NCI-H1105 treated with DMSO at 0.1 percent for 48 hours (cell line): ENCODE results near the gene SLC9A6.
"Not testable (repeated sequence)": the region's sequence is repeated elsewhere in the genome, so short reads cannot be mapped to it uniquely, and the experiment has no call there.

Experiments used
- DNase-seq: peaks from one replicate; lab custom pipeline; 2025; lab: John Stamatoyannopoulos, UW

The SLC9A6 gene

DNA sequence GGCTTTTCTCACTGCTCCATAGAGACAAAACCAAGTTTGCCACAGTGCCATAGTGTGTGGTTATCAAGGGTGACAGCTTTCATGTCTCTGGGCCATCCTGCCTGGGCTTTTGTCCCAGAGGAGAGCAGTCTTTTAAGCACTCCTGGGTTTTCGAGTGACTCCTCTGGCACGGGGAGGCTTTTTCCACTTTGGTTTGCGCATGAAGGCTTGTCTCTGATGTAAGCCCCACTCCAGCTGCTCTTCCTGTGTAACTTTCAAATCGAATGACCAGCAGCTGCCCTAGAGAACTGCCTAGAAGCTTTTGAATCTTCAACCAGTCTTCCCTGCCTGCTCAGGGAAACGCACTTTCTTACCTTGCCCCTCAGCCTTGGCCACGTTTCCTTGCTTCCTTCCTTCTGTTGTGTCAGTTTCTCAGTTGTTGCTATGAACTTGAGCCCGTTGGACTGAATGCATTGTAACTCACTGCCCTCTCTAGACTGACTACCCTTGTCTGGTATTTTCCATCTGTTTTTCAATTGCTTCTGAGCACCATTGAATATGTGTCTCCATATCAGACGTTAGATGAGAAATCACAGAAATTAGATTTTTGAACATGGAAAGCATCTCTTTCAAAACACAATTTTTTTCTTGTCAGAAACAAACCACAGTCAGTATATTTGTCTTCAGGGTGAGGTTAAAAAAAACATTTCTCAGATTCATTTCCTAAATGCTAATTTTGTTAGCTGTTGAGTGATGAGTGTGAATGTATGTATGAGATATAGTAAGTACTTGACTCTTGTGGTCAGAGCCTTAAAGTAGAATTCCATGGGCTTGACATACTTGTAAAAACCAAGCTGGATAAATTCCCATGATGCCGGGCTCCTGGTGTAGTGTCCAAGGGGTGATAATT, 45.3 kb downstream of the SLC9A6 start:
- no peak for DNase-seq

GRCh38 chrX:136031626-136032025, 46.4 kb downstream of the SLC9A6 start:
- no peak for DNase-seq

GRCh38 chrX:136032370-136032769, 47.1 kb downstream of the SLC9A6 start:
- no peak for DNase-seq

GRCh38 chrX:136034668-136035067, 49.4 kb downstream of the SLC9A6 start:
- DNase-seq: no peak

DNA sequence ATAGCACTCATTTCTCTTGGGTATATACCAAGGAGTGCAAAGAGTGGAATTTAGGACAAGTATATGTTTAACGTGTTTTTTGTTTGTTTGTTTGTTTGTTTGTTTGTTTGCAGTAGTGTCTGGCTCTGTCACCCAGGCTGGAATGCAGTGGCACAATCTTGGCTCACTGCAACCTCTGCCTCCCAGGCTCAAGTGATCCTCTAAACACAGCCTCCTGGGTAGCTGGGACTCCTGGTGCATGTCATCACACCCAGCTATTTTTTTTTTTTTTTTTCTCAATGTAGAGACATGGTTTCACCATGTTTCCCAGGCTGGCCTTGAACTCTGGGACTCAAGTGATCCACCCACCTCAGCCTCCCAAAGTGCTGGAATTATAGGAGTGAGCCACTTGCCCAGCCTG, 50.4 kb downstream of the SLC9A6 start:
- no peak for DNase-seq

GRCh38 chrX:136039485-136039884, 54.2 kb downstream of the SLC9A6 start:
- DNase-seq: no peak

DNA sequence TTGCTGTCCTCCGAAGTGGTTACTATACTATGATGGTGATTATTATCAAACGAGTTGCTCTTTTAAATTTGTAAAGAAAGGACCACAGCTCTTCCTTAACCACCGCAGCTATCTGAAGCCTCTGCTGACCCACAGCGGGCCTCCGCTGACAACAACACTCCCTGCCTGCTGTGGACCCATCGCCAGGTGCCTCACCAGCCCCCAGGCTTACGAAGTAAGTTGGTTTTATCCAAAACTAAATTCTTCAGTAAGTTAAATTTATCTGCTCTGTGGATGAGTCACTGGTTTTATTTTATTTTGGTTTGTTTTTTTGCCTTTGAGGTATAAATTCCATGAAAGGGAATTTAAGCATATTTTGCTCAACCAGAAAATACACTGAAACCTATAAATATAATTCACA, 54.7 kb downstream of the SLC9A6 start:
- no peak for DNase-seq

DNA sequence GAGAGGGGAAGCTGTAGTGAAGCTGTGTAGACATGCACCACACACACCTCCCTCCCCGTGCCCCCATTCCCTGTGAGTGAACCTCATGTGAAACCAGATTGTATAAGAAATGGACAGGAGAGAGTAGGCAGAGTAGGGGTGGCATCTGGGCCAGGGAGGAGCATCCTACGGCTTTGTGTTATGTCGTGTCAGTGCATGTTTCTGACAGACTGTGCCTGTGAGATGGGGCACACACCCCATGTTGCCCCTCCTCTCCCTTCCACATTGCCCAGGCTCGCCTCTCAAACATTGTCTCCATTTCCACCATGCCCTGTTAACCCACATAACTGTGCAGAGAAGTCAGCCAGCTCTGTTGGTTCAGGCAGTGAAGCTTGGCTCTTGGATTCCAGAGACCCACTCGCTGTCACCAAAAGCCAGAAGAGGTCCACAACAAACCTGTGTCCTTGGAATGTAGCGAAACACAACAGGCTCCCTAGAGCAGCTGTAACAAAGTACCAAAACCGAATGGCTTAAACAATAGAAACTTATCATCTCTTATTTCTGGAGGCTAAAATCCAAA, 56.1 kb downstream of the SLC9A6 start:
- no peak for DNase-seq

DNA sequence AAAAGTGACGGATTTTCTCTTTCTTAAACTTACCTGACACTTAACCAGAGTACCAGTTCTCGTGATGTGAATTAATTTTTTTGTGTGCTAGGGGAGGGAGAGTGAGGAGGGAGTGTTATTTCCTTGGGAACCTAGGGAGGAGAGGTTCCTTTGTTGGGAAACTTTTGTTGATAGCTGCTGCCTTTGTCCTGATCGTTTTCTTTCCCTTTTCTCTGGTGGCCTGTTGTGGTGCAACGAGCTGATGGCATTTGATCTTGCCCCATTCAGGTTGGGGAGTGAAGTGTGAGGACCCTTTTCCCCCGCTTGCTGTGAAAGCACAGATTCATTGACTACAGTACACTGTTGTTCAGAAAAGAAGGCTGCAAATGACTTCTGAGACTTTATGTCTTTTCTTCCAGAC, 59.8 kb downstream of the SLC9A6 start:
- no peak for DNase-seq

DNA sequence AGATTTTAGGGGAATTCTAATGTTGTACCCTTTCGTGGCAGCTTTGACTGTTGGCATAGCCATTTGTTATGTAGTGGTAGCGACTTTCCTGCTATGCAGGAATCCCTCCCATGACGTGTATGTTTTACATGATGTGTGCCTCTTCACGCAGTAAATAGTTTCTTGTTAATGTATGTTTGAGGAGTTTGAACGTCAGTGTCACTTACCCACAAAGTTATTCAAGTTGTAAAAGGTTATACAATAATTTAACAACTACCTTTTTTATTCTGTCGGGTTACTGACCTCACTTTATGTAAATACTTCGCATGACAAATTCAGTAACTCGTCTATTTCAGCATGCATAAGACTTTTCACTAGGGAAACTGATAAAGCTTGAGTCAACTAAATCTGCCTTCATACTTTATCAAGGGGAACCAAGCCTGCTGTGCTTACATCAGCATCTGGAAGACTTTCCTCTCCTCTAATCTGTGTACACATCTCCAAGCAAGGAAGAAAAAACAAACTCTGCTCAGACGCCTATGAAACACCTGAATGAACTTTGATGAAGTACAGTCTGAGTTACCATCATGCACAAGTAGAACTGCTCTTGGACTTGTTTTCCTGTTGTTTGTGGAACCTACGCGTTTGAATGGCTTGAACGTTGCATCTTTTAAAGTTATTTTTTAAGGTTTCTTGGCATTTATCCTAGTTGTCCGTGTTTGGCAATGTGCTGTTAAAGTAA, 61.2 kb downstream of the SLC9A6 start:
- no peak for DNase-seq

- DNase-seq: no peak
Measured at GRCh38 chrX:136047016-136047642, 61.9 kb downstream of the SLC9A6 start.

DNA sequence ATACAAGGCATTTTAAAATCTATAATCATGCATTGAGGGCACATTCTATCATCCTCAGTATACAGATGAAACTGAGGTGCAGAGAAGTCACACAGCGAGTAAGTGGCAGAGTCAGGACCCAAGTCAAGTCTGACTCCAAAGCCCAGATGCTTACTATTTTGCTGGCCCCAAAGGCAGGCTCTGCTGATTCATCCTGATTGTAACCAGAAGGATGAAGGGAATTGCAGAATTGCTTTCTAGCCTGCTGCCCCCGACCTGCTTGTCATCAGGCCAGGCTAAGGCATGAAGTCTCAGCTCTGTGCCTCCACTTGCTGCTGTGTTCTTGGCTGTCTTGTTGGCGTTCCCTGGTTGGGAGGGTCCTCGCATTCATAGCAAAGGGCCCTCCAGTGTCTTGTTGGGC, 62.7 kb downstream of the SLC9A6 start:
- DNase-seq: no peak

DNA sequence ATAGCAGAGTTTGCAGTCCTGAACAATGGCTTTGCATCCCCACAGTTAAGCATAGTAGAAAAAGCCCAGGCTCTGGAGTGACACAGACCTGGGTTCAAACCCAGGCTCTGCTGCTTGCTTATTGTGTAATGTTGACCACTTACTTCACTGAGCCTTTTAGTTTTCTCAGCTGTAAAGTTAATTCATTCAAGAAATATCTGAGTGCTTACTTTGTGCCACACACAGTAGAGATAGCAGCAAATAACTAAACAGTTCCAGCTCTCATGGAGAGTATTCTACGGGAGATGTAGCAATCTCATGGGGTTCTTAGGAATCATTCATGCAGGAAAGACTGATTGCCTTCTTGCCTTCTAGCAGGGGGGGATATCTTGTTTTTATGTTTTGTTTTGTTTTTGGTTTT, 63.2 kb downstream of the SLC9A6 start:
- DNase-seq: no peak

GRCh38 chrX:136049608-136050007, 64.4 kb downstream of the SLC9A6 start:
- DNase-seq: no peak

- not testable (repeated sequence) for DNase-seq
Measured at GRCh38 chrX:136050875-136051274, 65.6 kb downstream of the SLC9A6 start.

DNA sequence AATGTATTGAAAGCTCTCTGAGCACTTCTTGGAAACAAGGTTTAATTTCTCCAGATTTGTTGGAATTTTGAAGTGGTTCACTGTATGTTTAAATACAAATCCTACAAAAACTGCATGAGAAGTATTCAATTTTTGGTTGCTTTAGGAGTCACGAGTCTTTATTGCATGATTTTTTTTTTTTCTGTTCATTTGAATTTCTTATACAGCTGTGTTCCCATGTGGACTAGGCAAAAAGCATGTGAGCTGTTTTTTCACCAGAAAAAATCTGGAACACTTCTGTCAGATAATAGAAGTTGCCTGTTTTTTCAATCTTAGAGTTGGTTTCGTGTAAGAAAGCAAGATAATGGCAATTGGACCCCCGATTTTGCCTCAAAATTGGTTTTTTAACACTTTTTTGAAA, 66.4 kb downstream of the SLC9A6 start:
- no peak for DNase-seq

DNA sequence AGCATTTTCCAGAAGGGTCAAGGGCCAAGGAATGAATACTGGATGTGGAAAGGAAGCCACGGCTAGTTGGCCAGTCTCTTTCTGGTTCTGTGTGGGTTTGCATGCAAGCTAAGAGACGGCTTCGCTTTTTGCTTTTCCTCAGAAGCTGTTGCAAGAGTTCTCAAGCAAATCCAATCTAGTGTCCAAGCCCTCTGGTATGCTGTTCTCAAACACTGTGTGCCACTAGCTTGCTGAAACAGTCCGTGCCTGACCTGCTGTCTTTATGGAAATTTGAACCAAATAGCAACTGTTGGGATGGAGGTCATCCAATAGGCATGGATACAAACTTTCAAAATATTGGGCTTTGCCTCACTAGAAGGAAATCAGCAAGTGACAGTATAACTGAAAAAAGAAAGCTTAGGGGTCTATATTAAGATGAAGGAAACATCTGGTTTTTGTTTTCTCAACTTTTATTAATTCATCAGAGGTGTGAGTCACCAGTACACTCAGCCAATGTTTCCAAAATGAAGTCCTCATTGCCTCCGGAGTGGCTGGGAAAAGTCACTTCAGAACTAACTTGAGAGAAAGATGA, 70.5 kb downstream of the SLC9A6 start:
- no peak for DNase-seq

DNA sequence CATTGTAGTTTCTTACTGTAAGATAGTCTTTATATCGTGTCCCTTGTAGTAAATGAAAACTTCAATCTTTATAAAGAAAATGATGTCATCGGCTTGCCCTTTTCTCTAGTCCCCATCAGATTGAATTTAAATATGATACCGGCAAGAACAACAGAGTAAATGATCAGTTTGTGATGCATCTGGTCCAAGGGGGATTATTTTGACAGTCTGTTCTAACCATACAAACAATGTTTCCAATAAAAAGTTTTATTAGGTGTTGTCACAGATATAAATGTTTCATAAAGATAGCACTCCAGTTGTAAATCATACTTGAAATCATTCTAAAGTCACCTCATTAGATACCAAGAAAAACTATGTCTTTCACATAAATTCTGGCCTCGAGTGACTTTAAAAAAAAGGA, 72.3 kb downstream of the SLC9A6 start:
- DNase-seq: no peak

DNA sequence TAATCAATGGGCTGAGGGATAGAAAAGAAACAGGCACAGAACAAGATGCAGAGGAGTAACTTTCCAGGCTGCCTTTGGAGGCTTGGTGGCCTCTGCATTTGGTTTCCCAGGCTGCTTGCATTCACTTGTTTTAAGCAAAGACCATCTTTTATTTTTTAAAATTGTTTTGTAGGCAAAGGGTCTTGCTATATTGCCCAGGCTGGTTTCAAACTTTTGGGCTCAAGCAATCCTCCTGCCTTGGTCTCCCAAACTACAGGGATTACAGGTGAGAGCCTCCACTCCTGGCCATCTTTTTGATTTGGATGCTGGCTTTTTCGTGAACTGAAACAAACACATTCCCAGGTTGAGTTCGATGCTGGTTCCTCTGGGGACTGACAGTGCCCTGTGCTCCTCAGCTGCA, 74.1 kb downstream of the SLC9A6 start:
- DNase-seq: no peak

GRCh38 chrX:136061286-136061685, 76.1 kb downstream of the SLC9A6 start:
- no peak for DNase-seq

DNA sequence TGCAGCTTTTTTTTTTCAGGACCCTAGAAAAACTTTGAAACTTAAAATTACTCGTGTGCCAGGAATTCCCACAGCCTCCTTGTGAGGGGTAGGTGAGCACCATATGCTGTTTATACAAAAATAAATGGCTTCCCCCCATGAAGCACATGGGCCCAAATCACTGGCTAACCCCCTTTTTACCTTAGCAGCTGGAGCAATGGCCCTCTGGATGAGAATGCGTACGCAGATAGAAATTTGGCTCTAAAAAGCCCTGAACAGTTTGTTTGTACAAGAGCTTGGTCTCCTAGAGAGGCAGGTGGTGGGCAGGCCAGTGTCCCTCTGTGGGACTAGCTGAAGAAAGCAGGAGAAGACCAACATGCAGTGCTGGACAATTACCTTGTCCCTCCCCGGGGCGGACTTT, 76.5 kb downstream of the SLC9A6 start:
- DNase-seq: no peak

GRCh38 chrX:136063340-136064079, 78.3 kb downstream of the SLC9A6 start:
- no peak for DNase-seq
